Left ventricle myocardium inferior (tissue), 1 donor: ENCODE results near the gene CYP19A1. TPM values are rescaled to one million over a fixed set of nuclear protein-coding genes. Genes with fewer than 3 reads are reported as not detected.

Experiments
- DNase-seq: peaks from one replicate; pipeline ENCODE4 v3.0.0-alpha.2; 2020
- H3K27ac ChIP-seq: fragments of 200-600 bp; replicated peaks from 2 replicates; pipeline ENCODE4 v1.8.0; 2021
- H3K27me3 ChIP-seq: fragments of 200-600 bp; 2 replicates; pipeline ENCODE4 v1.8.0; 2021; ENCODE audit warnings: low read depth
- H3K36me3 ChIP-seq: fragments of 200-600 bp; 2 replicates; pipeline ENCODE4 v1.8.0; 2021
- H3K4me1 ChIP-seq: fragments of 200-600 bp; 2 replicates; pipeline ENCODE4 v1.8.0; 2021
- H3K4me3 ChIP-seq: fragments of 200-600 bp; 2 replicates; pipeline ENCODE4 v1.8.0; 2021; ENCODE audit warnings: mild to moderate bottlenecking, moderate library complexity
- H3K9me3 ChIP-seq: fragments of 200-600 bp; replicated peaks from 2 replicates; pipeline ENCODE4 v1.8.0; 2021
- intact Hi-C: fragments of 100-400 bp; cut with micrococcal nuclease; formaldehyde crosslinking; loops from one replicate; pipeline ENCODE4 v1.11.0; 2022
- total RNA-seq: library from RNA; stranded (reverse); fragmentation: NEBNext Ultra II Directional; extraction: Animal tissue kit (Norgen Biotek cat#: 25700); gene quantifications from one replicate; pipeline ENCODE4 v1.2.1, GENCODE V29; 2021
- TF ChIP-seq, protein P1 (sequence below): fragments of 200-600 bp; IDR thresholded peaks from 2 replicates; pipeline ENCODE4 v1.8.0; 2021; ENCODE audit warnings: antibody characterized with exemption, mild to moderate bottlenecking, borderline replicate concordance
- donor health status: DM: no; HTN: yes; CAD: no; lungs with severe emphysema.

CYP19A1 gene
- total RNA-seq, 1 donor from 2014 or later, result 0.60 TPM

DNA sequence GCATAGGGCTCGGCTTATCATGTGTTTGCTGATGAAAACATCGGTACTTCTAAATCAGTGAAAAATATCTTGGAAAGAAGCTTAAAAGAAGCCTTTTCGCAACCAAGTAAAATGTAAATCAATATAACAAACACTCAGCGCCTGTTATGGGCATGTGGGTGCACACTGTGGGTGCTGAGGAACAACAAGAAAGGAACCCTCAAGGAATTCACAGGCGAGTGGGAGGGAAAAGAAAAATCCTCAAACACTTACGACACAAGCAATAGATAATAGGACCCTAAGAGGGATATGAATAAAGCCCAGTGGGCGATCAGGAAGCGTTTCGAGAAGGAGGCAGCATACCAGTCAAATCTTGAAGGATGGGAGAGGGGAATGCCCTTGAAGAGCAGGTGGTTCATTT, 25.0 kb upstream of the CYP19A1 start:
- H3K27me3 ChIP-seq, result no peaks in the 10 kb centered on the region
- no peak overlapping the region for H3K4me3 ChIP-seq
- DNase-seq, result no peak
- H3K9me3 ChIP-seq, result no peaks in the 10 kb centered on the region
- H3K4me1 ChIP-seq, result no peaks in the 10 kb centered on the region
- no peak overlapping the region for H3K27ac ChIP-seq
- TF ChIP-seq, protein P1, sequence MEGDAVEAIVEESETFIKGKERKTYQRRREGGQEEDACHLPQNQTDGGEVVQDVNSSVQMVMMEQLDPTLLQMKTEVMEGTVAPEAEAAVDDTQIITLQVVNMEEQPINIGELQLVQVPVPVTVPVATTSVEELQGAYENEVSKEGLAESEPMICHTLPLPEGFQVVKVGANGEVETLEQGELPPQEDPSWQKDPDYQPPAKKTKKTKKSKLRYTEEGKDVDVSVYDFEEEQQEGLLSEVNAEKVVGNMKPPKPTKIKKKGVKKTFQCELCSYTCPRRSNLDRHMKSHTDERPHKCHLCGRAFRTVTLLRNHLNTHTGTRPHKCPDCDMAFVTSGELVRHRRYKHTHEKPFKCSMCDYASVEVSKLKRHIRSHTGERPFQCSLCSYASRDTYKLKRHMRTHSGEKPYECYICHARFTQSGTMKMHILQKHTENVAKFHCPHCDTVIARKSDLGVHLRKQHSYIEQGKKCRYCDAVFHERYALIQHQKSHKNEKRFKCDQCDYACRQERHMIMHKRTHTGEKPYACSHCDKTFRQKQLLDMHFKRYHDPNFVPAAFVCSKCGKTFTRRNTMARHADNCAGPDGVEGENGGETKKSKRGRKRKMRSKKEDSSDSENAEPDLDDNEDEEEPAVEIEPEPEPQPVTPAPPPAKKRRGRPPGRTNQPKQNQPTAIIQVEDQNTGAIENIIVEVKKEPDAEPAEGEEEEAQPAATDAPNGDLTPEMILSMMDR, result no peak
- no peaks in the 10 kb centered on the region for H3K36me3 ChIP-seq
- intact Hi-C loops, result no loop called here

DNA sequence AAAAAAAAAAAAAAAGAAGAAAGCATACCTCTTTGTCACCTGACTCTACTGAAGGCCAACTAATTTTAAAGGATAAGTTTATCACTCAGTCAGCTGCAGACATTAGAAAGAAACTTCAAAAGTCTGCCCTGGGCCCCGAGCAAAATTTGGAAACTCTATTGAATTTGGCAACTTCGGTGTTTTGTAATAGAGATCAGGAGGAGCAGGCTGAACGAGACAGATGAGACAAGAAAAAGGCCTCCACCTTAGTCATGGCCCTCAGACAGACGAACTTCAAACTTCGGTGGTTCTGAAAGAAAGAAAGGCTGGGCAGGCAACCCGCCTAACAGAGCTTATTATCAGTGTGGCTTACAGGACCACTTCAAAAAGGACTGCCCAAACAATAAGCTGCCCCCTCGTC, 21.6 kb upstream of the CYP19A1 start:
- H3K9me3 ChIP-seq, result no peaks in the 10 kb centered on the region
- TF ChIP-seq, protein P1, result no peak
- H3K27ac ChIP-seq, result no peak overlapping the region
- no peaks in the 10 kb centered on the region for H3K36me3 ChIP-seq
- intact Hi-C loops, result no loop called here
- H3K27me3 ChIP-seq, result no peaks in the 10 kb centered on the region
- no peak overlapping the region for H3K4me3 ChIP-seq
- H3K4me1 ChIP-seq, result no peaks in the 10 kb centered on the region
- DNase-seq, result no peak

DNA sequence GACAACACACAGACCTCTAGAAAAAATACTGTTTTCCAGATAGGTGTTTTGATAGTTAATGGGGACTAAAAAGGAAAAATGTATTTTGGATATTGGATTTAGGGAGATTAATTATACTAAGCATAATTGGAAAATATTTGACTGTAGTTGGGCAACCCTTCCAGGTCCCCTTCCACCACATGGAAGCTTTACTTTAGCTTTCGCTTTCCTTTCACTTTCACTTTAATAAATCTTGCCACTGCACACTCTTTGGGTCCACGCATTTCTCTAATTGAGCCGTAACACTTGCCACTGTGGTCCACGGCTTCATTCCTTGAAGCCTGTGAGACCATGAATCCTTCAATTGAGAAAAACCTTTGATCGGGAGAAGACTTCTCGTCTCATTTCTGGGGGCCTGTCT, 18.6 kb upstream of the CYP19A1 start:
- TF ChIP-seq, protein P1, result no peak
- Histone ChIP-seq H3K27me3 (no peaks in the 10 kb centered on the region), H3K9me3 (no peaks in the 10 kb centered on the region), H3K4me1 (peaks cover 18% of the 10 kb centered on the region), H3K27ac (no peak overlapping the region), H3K36me3 (no peaks in the 10 kb centered on the region), H3K4me3 (no peak overlapping the region)
- intact Hi-C loops, result no loop called here
- no peak for DNase-seq

DNA sequence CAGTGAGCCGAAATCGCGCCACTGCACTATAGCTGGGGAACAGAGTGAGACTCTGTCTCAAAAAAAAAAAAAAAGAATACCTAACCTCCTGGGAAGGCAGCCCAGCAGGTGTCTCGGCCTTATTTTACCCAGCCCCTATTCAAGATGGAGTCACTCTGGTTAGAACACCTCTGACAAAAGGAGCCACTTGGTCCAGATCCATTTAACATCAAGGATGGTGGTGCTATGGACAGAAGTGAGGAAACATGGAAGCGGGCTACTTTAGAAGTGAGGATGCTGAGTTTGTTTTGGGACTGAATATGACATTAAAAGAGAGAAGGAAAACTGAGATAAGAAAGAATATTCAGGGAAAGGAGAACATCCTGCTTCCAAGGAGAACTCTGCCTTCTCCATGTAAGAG, 17.8 kb upstream of the CYP19A1 start:
- intact Hi-C loops, result no loop called here
- Histone ChIP-seq H3K27me3 (no peaks in the 10 kb centered on the region), H3K27ac (no peak overlapping the region), H3K36me3 (no peaks in the 10 kb centered on the region), H3K9me3 (no peaks in the 10 kb centered on the region), H3K4me1 (peaks cover 18% of the 10 kb centered on the region), H3K4me3 (no peak overlapping the region)
- TF ChIP-seq, protein P1, result no peak
- no peak for DNase-seq

DNA sequence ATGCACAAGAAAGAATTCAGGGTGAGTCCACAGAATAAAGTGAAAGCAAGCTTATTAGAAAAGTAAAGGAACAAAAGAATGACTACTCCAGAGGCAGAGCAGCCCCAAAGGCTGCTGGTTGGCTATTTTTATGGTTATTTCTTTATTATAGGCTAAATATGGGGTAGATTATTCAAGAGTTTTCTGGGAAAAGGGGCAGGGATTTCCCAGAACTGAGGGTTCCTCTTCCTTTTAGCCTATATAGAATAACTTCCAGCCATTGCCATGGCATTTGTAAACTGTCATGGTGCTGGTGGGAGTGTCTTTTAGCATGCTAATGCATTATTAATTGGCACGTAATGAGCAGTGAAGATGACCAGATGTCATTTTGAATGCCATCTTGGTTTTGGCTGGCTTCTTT, 16.7 kb upstream of the CYP19A1 start:
- Histone ChIP-seq H3K4me1 (peaks cover 23% of the 10 kb centered on the region), H3K36me3 (no peaks in the 10 kb centered on the region), H3K9me3 (no peaks in the 10 kb centered on the region), H3K27ac (no peak overlapping the region), H3K27me3 (no peaks in the 10 kb centered on the region), H3K4me3 (no peak overlapping the region)
- no peak for DNase-seq
- TF ChIP-seq, protein P1, result no peak
- intact Hi-C loops, result no loop called here

DNA sequence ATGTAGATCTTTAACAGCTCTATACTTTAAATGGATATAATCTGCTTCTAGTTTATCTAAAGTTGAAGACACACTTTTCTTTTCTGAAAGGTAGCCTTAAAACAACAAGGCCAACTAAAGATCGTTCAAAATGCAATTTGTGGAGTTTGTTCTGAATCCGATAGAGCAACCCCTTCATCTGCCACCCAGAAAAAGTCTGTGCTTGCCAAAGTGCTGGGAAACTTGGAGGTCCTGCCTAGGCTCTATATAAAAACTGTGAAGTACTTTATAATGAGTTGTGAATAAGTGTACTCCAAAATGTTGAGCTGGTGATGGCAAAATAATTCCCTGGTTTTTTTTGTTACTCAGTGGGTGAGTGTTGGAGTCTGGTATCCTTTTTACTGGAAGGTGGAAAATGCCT, 15.6 kb upstream of the CYP19A1 start:
- H3K36me3 ChIP-seq, result no peaks in the 10 kb centered on the region
- no peak overlapping the region for H3K4me3 ChIP-seq
- H3K27ac ChIP-seq, result no peak overlapping the region
- peaks cover 35% of the 10 kb centered on the region for H3K4me1 ChIP-seq
- no peaks in the 10 kb centered on the region for H3K27me3 ChIP-seq
- TF ChIP-seq, protein P1, result no peak
- intact Hi-C loops, result no loop called here
- no peaks in the 10 kb centered on the region for H3K9me3 ChIP-seq
- DNase-seq, result no peak
